HCT116 (cell line): Measurements from ENCODE around the gene CDCP1. TPM values are rescaled to one million over a fixed set of nuclear protein-coding genes. Genes with fewer than 3 reads are reported as not detected.

Experiments used
- ATAC-seq: fragments of 200-7000 bp; cut with Tn5 transposase; 2 replicates; pipeline ENCODE4 v1.9.1; 2020; ENCODE audit warnings: mild to moderate bottlenecking, moderate library complexity
- BruUV-seq: library from RNA; stranded (reverse); fragments of 400-500 nt; replicated peaks from 2 replicates; lab custom pipeline; 2021; lab: Mats Ljungman, UMichigan
- CTCF ChIA-PET: fragments of 300-600 bp; sonication (Branson Sonifier 250); formaldehyde crosslinking; loops from one replicate; lab custom pipeline; 2021; ENCODE audit warnings: antibody characterized with exemption; lab: Charles Lee
- POLR2A ChIA-PET: fragments of 300-600, 350-600 bp; sonication (Branson Sonifier 250); formaldehyde crosslinking; loops from one replicate; lab custom pipeline; 2021; ENCODE audit warnings: antibody characterized with exemption; lab: Charles Lee
- RAD21 ChIA-PET, 2 experiments: fragments of 300-600 bp; sonication (Branson Sonifier 250); formaldehyde crosslinking; loops; one replicate each; lab custom pipeline; 2023; ENCODE audit warnings: low total read pairs in 2 of 2; ENCODE audit not compliant: uncharacterized antibody in 2 of 2, unreplicated experiment in 2 of 2, low non-redundant PET in 1 of 2; lab: Charles Lee
- DNase-seq: peaks from one replicate; pipeline ENCODE4 v3.0.0-alpha.2; 2010; ENCODE audit warnings: low read depth, low spot score
- H2AFZ ChIP-seq: fragments of 200-600 bp; shearing (Covaris generic), sonication (generic); 2 replicates; pipeline ENCODE4 v1.6.1; 2017; ENCODE audit warnings: low read depth, mixed run types, mixed read lengths, antibody characterized with exemption, low read length; ENCODE audit not compliant: poor library complexity, severe bottlenecking
- H3K27ac ChIP-seq: 2 replicates; pipeline ENCODE4 v1.5.1; 2012; ENCODE audit warnings: low read depth, low read length
- H3K27me3 ChIP-seq: fragments of 200-600 bp; sonication (generic); 2 replicates; pipeline ENCODE4 v1.6.1; 2016; ENCODE audit warnings: mixed run types, low read length, mixed read lengths; ENCODE audit not compliant: insufficient read depth
- H3K36me3 ChIP-seq, 2 experiments: fragments of 200-500 bp in 1 of 2; fragments of 200-600 bp in 1 of 2; sonication (Bioruptor generic) in 1 of 2; sonication (generic) in 1 of 2; 2 replicates each; pipeline versions ENCODE4 v1.5.1 to v1.6.1; 2014 to 2016; ENCODE audit warnings: low read length in 2 of 2, inconsistent platforms in 1 of 2, mixed read lengths in 1 of 2, mixed run types in 1 of 2; ENCODE audit not compliant: insufficient read depth in 2 of 2, control insufficient read depth in 1 of 2
- H3K4me1 ChIP-seq, 2 experiments: fragments of 200-600 bp in 1 of 2; sonication (generic) in 1 of 2; 2 replicates each; pipeline versions ENCODE4 v1.5.1 to v1.6.1; 2012 to 2017; ENCODE audit warnings: low read length in 2 of 2, inconsistent platforms in 1 of 2, mild to moderate bottlenecking in 1 of 2, mixed read lengths in 1 of 2, mixed run types in 1 of 2, moderate library complexity in 1 of 2; ENCODE audit not compliant: insufficient read depth in 2 of 2, control insufficient read depth in 1 of 2
- H3K4me2 ChIP-seq: fragments of 200-600 bp; sonication (generic); 2 replicates; pipeline ENCODE4 v1.6.1; 2017; ENCODE audit warnings: mixed run types, low read length, mixed read lengths
- H3K4me3 ChIP-seq, 2 experiments: fragments of 200-600 bp in 1 of 2; sonication (generic) in 1 of 2; replicated peaks in 1 of 2; 2 replicates each; pipeline ENCODE4 v1.5.1; 2011 to 2016; ENCODE audit warnings: low read length in 2 of 2, control low read depth in 1 of 2, low read depth in 1 of 2, mild to moderate bottlenecking in 1 of 2, mixed read lengths in 1 of 2, mixed run types in 1 of 2
- H3K79me2 ChIP-seq: fragments of 200-600 bp; sonication (generic); 2 replicates; pipeline ENCODE4 v1.6.1; 2017; ENCODE audit warnings: mild to moderate bottlenecking, mixed run types, low read length, moderate library complexity, mixed read lengths; ENCODE audit not compliant: insufficient read depth
- H3K9ac ChIP-seq: fragments of 200-600 bp; sonication (generic); 2 replicates; pipeline ENCODE4 v1.6.1; 2016; ENCODE audit warnings: low read length, mixed read lengths
- H3K9me2 ChIP-seq: fragments of 200-600 bp; sonication (generic), shearing (Covaris generic); 2 replicates; pipeline ENCODE4 v1.6.1; 2017; ENCODE audit warnings: mixed run types, mild to moderate bottlenecking, moderate library complexity; ENCODE audit not compliant: insufficient read depth
- H3K9me3 ChIP-seq, 2 experiments: fragments of 200-500 bp in 1 of 2; fragments of 200-600 bp in 1 of 2; sonication (Bioruptor generic) in 1 of 2; sonication (generic) in 1 of 2; 2 replicates each; pipeline ENCODE4 v1.6.1; 2014 to 2017; ENCODE audit warnings: low read length in 2 of 2, mixed read lengths in 2 of 2, inconsistent platforms in 1 of 2, low read depth in 1 of 2, mild to moderate bottlenecking in 1 of 2, mixed run types in 1 of 2, moderate library complexity in 1 of 2; ENCODE audit not compliant: control insufficient read depth in 1 of 2, insufficient read depth in 1 of 2
- H4K20me1 ChIP-seq: fragments of 200-600 bp; sonication (generic), shearing (Covaris generic); 2 replicates; pipeline ENCODE4 v1.6.1; 2017; ENCODE audit warnings: mixed run types, mild to moderate bottlenecking, moderate library complexity; ENCODE audit not compliant: insufficient read depth
- ATF3 ChIP-seq: IDR thresholded peaks from 2 replicates; pipeline ENCODE4 v1.6.1; 2012
- CBX3 ChIP-seq: IDR thresholded peaks from 2 replicates; pipeline ENCODE4 v1.6.1; 2012; ENCODE audit warnings: low read depth
- CEBPB ChIP-seq: IDR thresholded peaks from 2 replicates; pipeline ENCODE4 v1.6.1; 2012; ENCODE audit warnings: low read depth
- CTCF ChIP-seq, 3 experiments: fragments of 200-600 bp in 1 of 3; sonication (generic) in 1 of 3; IDR thresholded peaks in 2 of 3; conservative IDR thresholded peaks in 1 of 3; 2 replicates each; pipeline ENCODE4 v1.5.1; 2012 to 2017; ENCODE audit warnings: low read depth in 2 of 3, low read length in 2 of 3, antibody characterized with exemption in 1 of 3, borderline replicate concordance in 1 of 3, control low read depth in 1 of 3, mild to moderate bottlenecking in 1 of 3, mixed read lengths in 1 of 3, mixed run types in 1 of 3, moderate library complexity in 1 of 3; ENCODE audit not compliant: insufficient read depth in 1 of 3
- EGR1 ChIP-seq: IDR thresholded peaks from 2 replicates; pipeline ENCODE4 v1.6.1; 2012; ENCODE audit warnings: low read depth
- ELF1 ChIP-seq: IDR thresholded peaks from 2 replicates; pipeline ENCODE4 v1.6.1; 2012; ENCODE audit warnings: low read depth, borderline replicate concordance
- EZH2 ChIP-seq: fragments of 200-600 bp; sonication (generic); IDR thresholded peaks from 2 replicates; pipeline ENCODE4 v1.6.1; 2017; ENCODE audit warnings: antibody characterized with exemption, mixed run types
- EZH2phosphoT487 ChIP-seq: fragments of 200-600 bp; IDR thresholded peaks from 2 replicates; pipeline ENCODE4 v1.6.1; 2018; ENCODE audit warnings: antibody characterized with exemption, borderline replicate concordance
- FOSL1 ChIP-seq: IDR thresholded peaks from 2 replicates; pipeline ENCODE4 v1.6.1; 2012; ENCODE audit warnings: low read depth
- REST ChIP-seq: IDR thresholded peaks from 2 replicates; pipeline ENCODE4 v1.6.1; 2012; ENCODE audit warnings: low read depth
- SIN3A ChIP-seq: IDR thresholded peaks from 2 replicates; pipeline ENCODE4 v1.6.1; 2012; ENCODE audit warnings: low read depth
- SRF ChIP-seq: IDR thresholded peaks from 2 replicates; pipeline ENCODE4 v1.6.1; 2012; ENCODE audit warnings: low read depth
- TCF7L2 ChIP-seq: IDR thresholded peaks from 2 replicates; pipeline ENCODE4 v1.7.0; 2011; ENCODE audit warnings: borderline replicate concordance, inconsistent platforms; ENCODE audit not compliant: insufficient read depth, insufficient read length; ENCODE audit errors: extremely low read depth
- YY1 ChIP-seq: IDR thresholded peaks from 2 replicates; pipeline ENCODE4 v1.6.1; 2011; ENCODE audit warnings: low read length, low read depth, moderate library complexity, mild to moderate bottlenecking; ENCODE audit not compliant: insufficient replicate concordance; ENCODE audit errors: extremely low read depth
- ZBTB33 ChIP-seq: IDR thresholded peaks from 2 replicates; pipeline ENCODE4 v1.6.1; 2011; ENCODE audit warnings: mild to moderate bottlenecking, low read length, moderate library complexity; ENCODE audit not compliant: insufficient replicate concordance; ENCODE audit errors: extremely low read depth
- ZFX ChIP-seq: fragments of 450-650 bp; IDR thresholded peaks from 2 replicates; pipeline ENCODE4 v1.6.1; 2017
- ZNF274 ChIP-seq: fragments of 200-500 bp; sonication (Bioruptor generic); IDR thresholded peaks from 2 replicates; pipeline ENCODE4 v1.6.1; 2014; ENCODE audit warnings: mild to moderate bottlenecking, low read depth, low read length, inconsistent platforms
- intact Hi-C: fragments of 100-400 bp; cut with micrococcal nuclease; formaldehyde crosslinking; loops from 2 replicates; pipeline ENCODE4 v1.10.0; 2022
- total RNA-seq: library from RNA; stranded (reverse); gene quantifications from one replicate; pipeline ENCODE4 v1.2.1, GENCODE V29; 2021; ENCODE audit not compliant: unreplicated experiment

The CDCP1 gene
- total RNA-seq, 1 experiment from 2014 or later, result 196 TPM

- ChIA-PET CTCF (no interaction called here), RAD21 (no interaction called here), POLR2A (interaction anchor here (1.3 kb wide), 1 partner anchor 20 kb away, joined by 3 read pairs; no protein-coding TSS in a partner anchor)
- Histone ChIP-seq H2AFZ (no peak overlapping the region), H3K4me1 (peaks cover 32 to 45% of the 10 kb centered on the region in 2 experiments), H3K4me2 (no peak overlapping the region), H3K36me3 (peaks cover 40 to 71% of the 10 kb centered on the region in 2 experiments), H3K27ac (peak overlapping the region; percentile 86; the same call in 1 of the 2 replicates), H3K9ac (no peak overlapping the region), H3K4me3 (no peak overlapping the region), H3K9me2 (no peaks in the 10 kb centered on the region), H3K27me3 (no peaks in the 10 kb centered on the region), H4K20me1 (no peaks in the 10 kb centered on the region), H3K9me3 (no peaks in the 10 kb centered on the region), H3K79me2 (peaks cover 87% of the 10 kb centered on the region)
- ATAC-seq (no peak), DNase-seq (no peak)
- no TSS peak for BruUV-seq
- TF ChIP-seq ELF1 (no peak), FOSL1 (no peak), CEBPB (no peak), SIN3A (no peak), YY1 (no peak), ZBTB33 (no peak), EGR1 (no peak), EZH2phosphoT487 (no peak), ZFX (no peak), SRF (no peak), EZH2 (no peak), REST (no peak), CBX3 (no peak), TCF7L2 (no peak), CTCF (IDR thresholded peaks at IDR 0.05 in 2 of 3, conservative IDR thresholded peaks at IDR 0.05 in 1 of 3; ENCODE audit: borderline replicate concordance in 1 of 3, insufficient read depth in 1 of 3, low read depth in 2 of 3, low read length in 2 of 3) (no peak), ZNF274 (no peak), ATF3 (no peak)
- intact Hi-C loops, result no loop called here
Observed at GRCh38 chr3:45103753-45104714, 42.1 kb downstream of the CDCP1 start.
